PC-9 (cell line): Measurements from ENCODE around the gene PCAT6. TPM values are rescaled to one million over a fixed set of nuclear protein-coding genes. Genes with fewer than 3 reads are reported as not detected.
A peak's percentile ranks its signal among the peaks of the same experiment; 100 is the strongest.

Source experiments
- Bru-seq: library from RNA; stranded (reverse); fragments of 400-500 nt; gene quantifications from one replicate; lab custom pipeline; 2021; lab: Mats Ljungman, UMichigan
- BruChase-seq, 2 experiments: library from RNA; stranded (reverse); fragments of 400-500 nt; gene quantifications; one replicate each; lab custom pipeline; 2021; lab: Mats Ljungman, UMichigan
- BruUV-seq: library from RNA; stranded (reverse); fragments of 400-500 nt; replicated peaks from 2 replicates; lab custom pipeline; 2021; lab: Mats Ljungman, UMichigan
- CTCF ChIA-PET: fragments of 300-600 bp; sonication (Branson Sonifier 250); formaldehyde crosslinking; loops from one replicate; lab custom pipeline; 2022; ENCODE audit warnings: antibody characterized with exemption; lab: Charles Lee
- POLR2A ChIA-PET: fragments of 300-600 bp; sonication (Branson Sonifier 250); formaldehyde crosslinking; loops from one replicate; lab custom pipeline; 2022; ENCODE audit warnings: antibody characterized with exemption; ENCODE audit not compliant: unreplicated experiment; lab: Charles Lee
- DNase-seq, 2 experiments: peaks; one replicate each; pipeline versions ENCODE4 v3.0.0 to v3.0.0-alpha.2; 2015 to 2022; ENCODE audit warnings: mixed read lengths in 1 of 2
- H2AFZ ChIP-seq: fragments of 200-600 bp; sonication (generic); 2 replicates; pipeline ENCODE4 v1.8.1; 2017; ENCODE audit warnings: antibody characterized with exemption
- H3F3A ChIP-seq: fragments of 200-600 bp; sonication (generic); 2 replicates; pipeline ENCODE4 v1.8.1; 2017; ENCODE audit warnings: antibody characterized with exemption, mild to moderate bottlenecking, low read depth; ENCODE audit not compliant: insufficient read depth
- H3K27ac ChIP-seq: fragments of 200-600 bp; sonication (generic); 2 replicates; pipeline ENCODE4 v1.6.1; 2016; ENCODE audit warnings: mixed run types
- H3K27me3 ChIP-seq: fragments of 200-600 bp; sonication (generic); 2 replicates; pipeline ENCODE4 v1.6.1; 2016; ENCODE audit warnings: low read depth, mixed run types; ENCODE audit not compliant: insufficient read depth
- H3K36me3 ChIP-seq: fragments of 200-600 bp; sonication (generic); 2 replicates; pipeline ENCODE4 v1.6.1; 2016; ENCODE audit warnings: low read depth, mixed run types
- H3K4me1 ChIP-seq: fragments of 200-600 bp; sonication (generic); replicated peaks from 2 replicates; pipeline ENCODE4 v1.6.1; 2016; ENCODE audit warnings: mixed run types; ENCODE audit not compliant: insufficient read depth
- H3K4me2 ChIP-seq: fragments of 200-600 bp; sonication (generic); 2 replicates; pipeline ENCODE4 v1.6.1; 2017; ENCODE audit warnings: mixed run types
- H3K4me3 ChIP-seq: fragments of 200-600 bp; sonication (generic); 2 replicates; pipeline ENCODE4 v1.6.1; 2016; ENCODE audit warnings: mixed run types
- H3K79me2 ChIP-seq: fragments of 200-600 bp; sonication (generic); 2 replicates; pipeline ENCODE4 v1.6.1; 2017; ENCODE audit warnings: low read depth, mixed run types
- H3K9me2 ChIP-seq: fragments of 200-600 bp; sonication (generic); 2 replicates; pipeline ENCODE4 v1.8.1; 2017; ENCODE audit warnings: mild to moderate bottlenecking; ENCODE audit not compliant: insufficient read depth
- H3K9me3 ChIP-seq: fragments of 200-600 bp; sonication (generic); 2 replicates; pipeline ENCODE4 v1.8.1; 2016; ENCODE audit warnings: low read depth; ENCODE audit not compliant: insufficient read depth
- H4K20me1 ChIP-seq: fragments of 200-600 bp; sonication (generic); 2 replicates; pipeline ENCODE4 v1.8.1; 2017; ENCODE audit not compliant: insufficient read depth
- EZH2 ChIP-seq: fragments of 200-600 bp; sonication (generic); IDR thresholded peaks from 2 replicates; pipeline ENCODE4 v1.8.0; 2017; ENCODE audit warnings: antibody characterized with exemption, low read depth
- intact Hi-C: fragments of 100-400 bp; cut with micrococcal nuclease; formaldehyde crosslinking; loops from one replicate; pipeline ENCODE4 v1.10.0; 2022; ENCODE audit not compliant: unreplicated experiment
- long read RNA-seq: library from polyadenylated mRNA; stranded (forward); transcript quantifications from one replicate; pipeline ENCODE4 v2.0.0, GENCODE V29; 2022
- total RNA-seq: library from RNA; stranded (reverse); gene quantifications from 2 replicates; pipeline ENCODE4 v1.2.3, GENCODE V29; 2021
- TF ChIP-seq, protein P1 (sequence below): fragments of 200-600 bp; sonication (generic); conservative IDR thresholded peaks from 2 replicates; pipeline ENCODE4 v1.6.1; 2017; ENCODE audit warnings: mixed run types, antibody characterized with exemption, mild to moderate bottlenecking, moderate library complexity

PCAT6 gene
- total RNA-seq (1.7 and 3.6 TPM in 2 replicates), Bru-seq, nascent RNA (percentile 30 among the genes with signal in this experiment), BruChase-seq, experiment 1, labeled RNA remaining after a 2-hour chase (percentile 30 among the genes with signal in this experiment), BruChase-seq, experiment 2, labeled RNA remaining after a 6-hour chase (percentile 40 among the genes with signal in this experiment)
- long read RNA-seq, partial matches to known transcripts, result 0 of 5 reads
- long read RNA-seq, other reads (novel, unspliced or antisense), result 3 of 5 reads

DNA sequence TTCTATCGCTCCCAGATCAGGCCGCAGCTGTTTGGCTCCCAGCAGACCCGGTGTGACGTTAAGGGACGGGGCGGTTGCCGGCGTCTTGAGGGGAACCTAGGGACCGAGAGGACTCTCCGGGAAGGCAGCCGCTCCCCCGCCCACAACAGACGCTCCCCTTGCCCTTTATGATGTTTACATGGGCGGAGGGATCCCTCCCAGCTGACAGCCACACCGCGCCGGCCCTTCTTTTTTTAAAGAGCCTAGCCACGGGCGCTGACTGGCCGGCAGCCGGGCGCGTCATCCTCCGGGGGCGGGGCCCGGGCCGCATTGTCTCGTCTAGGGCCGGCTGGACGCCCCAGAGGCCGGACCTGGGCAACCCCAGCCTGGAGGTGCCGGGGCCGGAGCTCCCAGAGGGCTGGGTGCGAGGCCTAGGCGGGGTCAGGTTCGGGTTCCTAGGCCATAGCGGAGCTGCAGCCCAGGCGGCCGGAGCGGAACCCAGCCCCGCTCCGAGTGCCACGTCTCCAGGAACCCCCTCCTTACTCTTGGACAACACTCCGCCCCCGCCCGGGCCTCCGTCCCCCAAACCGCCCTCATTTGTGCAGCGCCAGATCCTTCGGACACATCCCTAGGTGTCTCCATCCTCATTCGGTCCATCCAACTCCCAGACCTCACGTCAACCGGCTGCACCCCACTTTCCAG lies at the start of gene PCAT6:
Gene PCAT6, plus strand, starts transcription at position 340 of the 681 bp plus-strand sequence.
- CTCF ChIA-PET, result no interaction called here
- Histone ChIP-seq H3K4me1 (peaks cover 47% of the 10 kb centered on the region), H3F3A (peaks cover 20% of the 10 kb centered on the region; the same call in 1 of the 2 replicates), H3K27ac (peak within 1 kb of the TSS; percentile 56), H3K79me2 (peaks cover 37% of the 10 kb centered on the region), H4K20me1 (peaks cover 8% of the 10 kb centered on the region; the same call in 1 of the 2 replicates), H2AFZ (peak within 1 kb of the TSS; percentile 90), H3K27me3 (no peaks in the 10 kb centered on the region), H3K4me2 (peak within 1 kb of the TSS; percentile 96), H3K9me3 (no peaks in the 10 kb centered on the region), H3K36me3 (no peaks in the 10 kb centered on the region), H3K4me3 (peak within 1 kb of the TSS; percentile 86), H3K9me2 (no peaks in the 10 kb centered on the region)
- intact Hi-C loops, result loop anchor here (1.0 to 2.0 kb wide), 3 partner anchors 26 to 78 kb away; no protein-coding TSS in a partner anchor
- DNase-seq, result peak; percentile 88 to 94
- POLR2A ChIA-PET, result interaction anchor here (0.6 to 0.7 kb wide), 2 partner anchors 197 to 968 kb away, joined by 3 read pairs; partner anchors contain the start of gene TMEM183A
- TF ChIP-seq EZH2, result no peak
- TF ChIP-seq, protein P1, sequence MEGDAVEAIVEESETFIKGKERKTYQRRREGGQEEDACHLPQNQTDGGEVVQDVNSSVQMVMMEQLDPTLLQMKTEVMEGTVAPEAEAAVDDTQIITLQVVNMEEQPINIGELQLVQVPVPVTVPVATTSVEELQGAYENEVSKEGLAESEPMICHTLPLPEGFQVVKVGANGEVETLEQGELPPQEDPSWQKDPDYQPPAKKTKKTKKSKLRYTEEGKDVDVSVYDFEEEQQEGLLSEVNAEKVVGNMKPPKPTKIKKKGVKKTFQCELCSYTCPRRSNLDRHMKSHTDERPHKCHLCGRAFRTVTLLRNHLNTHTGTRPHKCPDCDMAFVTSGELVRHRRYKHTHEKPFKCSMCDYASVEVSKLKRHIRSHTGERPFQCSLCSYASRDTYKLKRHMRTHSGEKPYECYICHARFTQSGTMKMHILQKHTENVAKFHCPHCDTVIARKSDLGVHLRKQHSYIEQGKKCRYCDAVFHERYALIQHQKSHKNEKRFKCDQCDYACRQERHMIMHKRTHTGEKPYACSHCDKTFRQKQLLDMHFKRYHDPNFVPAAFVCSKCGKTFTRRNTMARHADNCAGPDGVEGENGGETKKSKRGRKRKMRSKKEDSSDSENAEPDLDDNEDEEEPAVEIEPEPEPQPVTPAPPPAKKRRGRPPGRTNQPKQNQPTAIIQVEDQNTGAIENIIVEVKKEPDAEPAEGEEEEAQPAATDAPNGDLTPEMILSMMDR, result no peak
- no TSS peak for BruUV-seq

DNA sequence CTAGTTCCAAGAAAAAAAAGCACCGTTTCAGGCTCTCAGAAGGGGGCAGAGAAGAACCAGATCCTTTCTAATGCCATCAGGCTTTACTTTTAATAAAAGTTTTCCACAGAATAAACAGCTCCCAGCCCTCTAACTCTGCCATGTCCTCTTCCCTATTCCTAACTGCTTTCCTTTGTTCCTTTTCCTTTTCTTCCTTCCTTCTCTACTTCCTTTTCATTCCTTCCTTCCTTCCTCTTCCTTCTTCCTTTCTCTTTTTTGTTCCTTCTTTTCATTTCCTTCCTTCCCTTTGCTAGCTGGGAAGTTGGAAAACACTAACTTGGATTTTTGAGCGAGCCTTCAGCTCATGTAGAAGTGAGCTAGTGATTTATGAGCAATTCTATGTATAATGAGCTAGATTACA lies 48.7 kb upstream of the PCAT6 start:
- H3K79me2 ChIP-seq, result no peaks in the 10 kb centered on the region; the same call in 1 of the 2 replicates
- no peaks in the 10 kb centered on the region for H3K27me3 ChIP-seq
- peaks cover 22% of the 10 kb centered on the region for H3F3A ChIP-seq
- POLR2A ChIA-PET, result interaction anchor here (0.6 kb wide), 3 partner anchors 16 to 751 kb away, joined by 3 to 15 read pairs (median 5); partner anchors contain the start of gene ELF3
- H3K4me1 ChIP-seq, result no peaks in the 10 kb centered on the region
- intact Hi-C loops, result no loop called here
- no peak for TF ChIP-seq EZH2
- TF ChIP-seq, protein P1, result no peak
- no peak overlapping the region for H2AFZ ChIP-seq
- H3K36me3 ChIP-seq, result peaks cover 68% of the 10 kb centered on the region
- peaks cover 17% of the 10 kb centered on the region; the same call in 1 of the 2 replicates for H4K20me1 ChIP-seq
- BruUV-seq, result no TSS peak
- H3K9me3 ChIP-seq, result no peaks in the 10 kb centered on the region
- H3K27ac ChIP-seq, result 0 out of 2 replicates have a peak overlapping the region, but pooled peaks have one; percentile 19
- no peak overlapping the region for H3K4me2 ChIP-seq
- H3K4me3 ChIP-seq, result no peak overlapping the region
- no peak for DNase-seq
- H3K9me2 ChIP-seq, result no peaks in the 10 kb centered on the region
- CTCF ChIA-PET, result no interaction called here

- intact Hi-C loops, result no loop called here
- H3K9me3 ChIP-seq, result no peaks in the 10 kb centered on the region
- H3K27ac ChIP-seq, result no peak overlapping the region
- no peak overlapping the region for H3K4me3 ChIP-seq
- no TSS peak for BruUV-seq
- H4K20me1 ChIP-seq, result peaks cover 32% of the 10 kb centered on the region
- H3K27me3 ChIP-seq, result no peaks in the 10 kb centered on the region
- H3K36me3 ChIP-seq, result peaks cover 47% of the 10 kb centered on the region
- no peaks in the 10 kb centered on the region for H3K9me2 ChIP-seq
- TF ChIP-seq EZH2, result no peak
- TF ChIP-seq, protein P1, result no peak
- no peaks in the 10 kb centered on the region; the same call in 1 of the 2 replicates for H3K79me2 ChIP-seq
- H3K4me1 ChIP-seq, result no peaks in the 10 kb centered on the region
- H3K4me2 ChIP-seq, result no peak overlapping the region
- POLR2A ChIA-PET, result no interaction called here
- peaks cover 19% of the 10 kb centered on the region for H3F3A ChIP-seq
- H2AFZ ChIP-seq, result no peak overlapping the region
- CTCF ChIA-PET, result no interaction called here
- DNase-seq, result no peak
These were observed 45.0 kb upstream of the PCAT6 start for GRCh38 chr1:202765721-202766120.
